Hematopoietic multipotent progenitor cell treated with erythropoietin and hydrocortisone succinate and interleukin-3 and kit ligand, for 15 days (in vitro differentiated cells): Measurements from ENCODE around the gene DNMBP.
"Not testable (repeated sequence)": the region's sequence is repeated elsewhere in the genome, so short reads cannot be mapped to it uniquely, and the experiment has no call there.

ENCODE experiments used
- DNase-seq: peaks from one replicate; pipeline ENCODE4 v3.0.0-alpha.2; 2015; ENCODE audit warnings: low spot score

DNMBP gene

DNA sequence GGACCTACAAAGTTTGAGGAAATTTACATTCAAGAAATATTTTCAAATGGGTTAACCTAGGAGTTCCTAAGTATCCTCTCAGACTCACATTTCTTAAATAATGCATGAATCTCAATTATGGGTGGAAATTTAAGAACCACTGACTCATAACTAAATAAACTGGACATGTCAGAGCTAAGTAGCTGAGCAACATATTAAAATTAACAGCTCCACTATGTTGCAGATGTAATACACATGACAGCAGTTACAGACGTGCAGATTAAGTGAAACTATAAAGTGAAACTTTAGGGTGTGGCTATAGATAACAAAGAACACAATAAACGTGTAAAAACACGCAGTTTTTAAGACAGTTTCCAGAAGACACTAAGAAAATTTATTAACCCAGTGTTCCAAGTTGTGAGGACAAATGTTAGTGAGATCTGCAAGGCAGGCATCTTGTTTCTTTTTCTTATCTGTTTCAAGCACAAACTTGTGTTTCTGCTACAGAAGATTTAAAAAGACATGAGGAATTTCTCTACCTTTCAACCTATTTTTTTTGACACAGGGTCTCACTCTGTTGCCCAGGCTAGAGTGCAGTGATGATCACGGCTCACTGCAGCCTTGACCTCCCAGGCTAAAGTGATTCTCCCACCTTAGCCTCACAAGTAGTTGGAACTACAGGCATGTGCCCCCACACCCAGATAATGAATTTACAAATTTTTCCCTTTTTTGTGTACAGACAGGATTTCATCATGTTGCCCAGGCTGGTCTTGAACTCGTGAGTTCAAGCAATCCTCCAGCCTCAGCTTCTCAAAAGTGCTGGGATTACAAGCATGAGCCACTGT lies 25.3 kb downstream of the DNMBP start:
- peak; percentile 10 for DNase-seq

DNA sequence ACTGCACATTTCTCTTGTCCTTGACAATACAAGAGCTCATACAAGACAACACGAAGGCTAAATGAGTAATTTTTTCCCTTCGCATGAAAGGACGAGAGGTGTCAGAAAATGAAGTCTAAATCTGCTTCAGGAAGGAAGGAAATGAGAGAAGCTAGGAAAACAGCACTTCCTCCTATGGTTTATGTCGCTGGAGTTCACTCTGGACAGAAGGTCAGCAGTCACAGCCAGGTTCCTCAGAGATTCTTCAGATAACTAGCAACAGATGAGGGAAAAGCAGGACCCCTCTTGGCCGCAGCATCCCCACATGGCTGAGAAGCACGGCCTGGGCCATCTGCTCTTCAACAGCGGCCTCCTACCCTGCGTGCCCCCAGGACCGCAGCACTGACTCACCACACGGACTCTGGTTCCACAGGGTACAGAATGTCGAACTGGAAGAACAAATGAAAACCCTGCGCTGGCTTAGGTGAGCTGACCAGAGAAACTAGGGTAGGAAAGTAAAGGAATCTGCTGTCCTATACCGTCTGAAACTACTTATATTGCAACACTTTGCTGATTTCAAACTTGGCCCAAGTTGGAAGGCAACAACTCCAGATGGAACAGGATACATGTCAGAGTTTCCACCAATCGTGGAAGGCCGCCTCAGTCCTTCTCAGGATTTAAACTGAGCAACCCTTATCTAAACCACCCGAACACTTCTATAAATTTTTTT lies 26.3 kb downstream of the DNMBP start:
- DNase-seq, result no peak

DNA sequence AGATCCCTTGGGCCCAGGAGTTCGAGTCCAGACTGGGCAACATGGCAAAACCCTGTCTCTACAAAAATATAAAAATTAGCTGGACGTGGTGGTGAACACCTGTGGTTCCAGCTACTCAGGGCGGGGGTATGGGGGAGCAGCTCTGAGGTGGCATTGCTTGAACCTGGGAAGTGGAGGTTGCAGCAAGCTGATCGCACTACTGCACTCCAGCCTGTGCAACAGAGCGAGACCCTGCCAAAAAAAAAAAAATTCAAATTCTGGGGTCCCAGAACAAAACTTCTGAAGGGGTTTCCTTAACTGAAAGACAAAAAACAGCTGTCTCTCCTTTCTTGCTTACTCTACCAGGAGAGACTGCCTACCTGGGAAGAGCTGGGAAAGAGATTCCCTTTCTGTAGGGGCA lies 27.0 kb downstream of the DNMBP start:
- no peak for DNase-seq

DNA sequence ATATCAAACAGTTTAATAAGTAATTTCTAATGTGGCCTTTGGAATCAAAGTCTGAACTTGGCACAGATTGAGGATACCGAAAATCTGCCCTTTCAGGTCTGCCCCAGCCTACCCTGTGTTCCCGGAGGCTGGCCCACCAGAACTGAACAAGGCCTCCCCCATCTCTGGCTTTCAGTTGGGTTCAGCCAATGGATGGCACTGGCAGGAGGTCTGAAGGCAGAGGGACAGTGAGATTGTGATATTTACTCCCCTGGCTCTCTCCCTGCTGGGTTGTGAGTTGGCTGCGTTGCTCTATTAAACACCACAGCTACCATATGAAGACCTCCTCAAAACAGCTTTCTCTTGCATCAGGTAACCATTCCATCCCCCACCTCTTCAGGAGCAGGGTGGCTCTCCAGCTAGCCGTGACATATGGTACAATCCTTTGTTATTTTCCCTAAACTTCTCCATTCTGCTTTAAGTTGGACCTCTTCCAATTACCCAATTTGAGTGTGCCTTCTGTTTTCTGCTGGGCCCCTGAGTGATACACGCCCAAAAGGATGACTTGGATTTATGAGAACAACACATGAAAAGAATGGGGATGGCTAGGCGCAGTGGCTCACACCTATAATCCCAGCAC lies 28.1 kb downstream of the DNMBP start:
- no peak for DNase-seq

DNA sequence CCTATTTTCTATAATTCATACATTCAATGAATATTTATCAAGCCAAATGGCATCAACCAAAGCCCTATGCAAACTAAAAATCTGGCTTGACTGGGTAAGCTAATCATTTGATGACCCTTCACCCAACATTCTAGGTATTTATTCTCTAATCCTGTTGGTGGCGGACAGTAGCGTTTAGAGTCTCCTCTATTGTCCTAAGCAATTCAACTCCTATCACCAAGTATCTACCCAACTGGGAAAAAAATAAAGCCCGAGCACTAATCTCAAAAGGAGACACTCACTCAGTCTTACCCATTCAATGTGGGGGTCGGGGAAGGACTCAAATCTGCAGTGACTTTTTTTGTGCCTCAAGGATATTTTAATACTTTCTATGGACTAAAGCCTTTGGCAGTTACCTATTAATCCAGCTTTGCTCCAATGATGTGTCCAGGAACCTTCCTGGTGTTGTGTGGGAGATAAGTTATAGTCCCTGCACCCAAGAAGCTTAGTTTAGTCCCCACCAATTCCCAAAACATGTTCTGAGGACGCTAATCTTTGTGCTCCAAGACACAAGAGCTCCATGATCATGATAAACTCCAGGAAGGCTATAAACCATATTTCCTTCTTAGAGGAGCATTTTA lies 30.6 kb downstream of the DNMBP start:
- DNase-seq, result no peak

DNA sequence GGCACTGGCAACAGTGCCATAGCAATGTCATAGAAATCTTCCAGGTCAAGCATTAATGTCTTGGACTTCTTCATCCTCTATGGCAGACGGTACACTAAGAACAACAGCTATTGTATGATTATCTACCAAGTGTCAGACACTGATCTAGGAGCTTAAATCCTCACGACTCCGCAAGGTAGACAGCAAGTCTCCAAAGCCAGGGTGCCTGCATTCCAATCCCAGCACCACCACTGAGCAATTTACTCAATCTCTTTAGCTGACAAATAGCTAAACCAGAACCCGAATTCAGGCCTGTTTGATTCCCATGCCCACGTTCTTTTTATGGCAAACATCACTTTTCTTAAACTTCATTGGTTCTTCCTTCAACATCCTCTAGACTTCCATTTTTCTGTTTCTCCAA lies 31.8 kb downstream of the DNMBP start:
- DNase-seq, result no peak

DNA sequence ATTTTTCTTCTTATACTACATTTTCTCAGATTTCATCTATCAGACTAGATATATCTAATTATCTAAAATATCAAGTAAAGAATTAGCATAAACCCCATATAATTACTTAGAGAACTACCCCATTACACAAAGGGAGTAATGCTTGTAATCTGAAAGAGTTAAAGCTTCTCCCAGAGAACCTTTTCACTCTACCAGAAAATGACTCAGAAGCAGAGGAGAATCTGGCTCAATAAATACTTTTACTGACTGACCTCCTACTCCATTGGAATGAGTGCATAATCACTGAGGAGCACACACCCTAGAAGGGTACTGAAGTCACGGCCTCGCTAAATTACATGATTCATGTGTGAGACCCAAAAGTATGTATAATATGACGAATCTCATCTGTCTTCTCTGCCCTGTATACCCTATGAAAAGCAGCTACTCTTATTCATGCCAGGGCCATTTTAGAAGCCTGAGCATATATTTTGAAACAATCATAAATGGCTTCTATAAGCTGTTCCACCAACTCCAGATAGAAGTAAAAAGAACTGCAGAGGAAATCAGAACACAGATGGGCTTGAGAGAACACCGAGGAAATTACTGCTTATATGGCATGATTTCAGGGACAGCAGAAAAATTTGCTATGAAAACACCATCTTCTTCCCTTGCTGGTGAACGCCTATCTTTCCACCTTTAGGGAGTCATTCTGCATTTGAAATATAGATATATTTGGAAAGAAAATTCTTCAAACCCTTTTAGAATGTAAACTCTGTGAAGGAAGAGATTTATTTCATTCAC lies 32.7 kb downstream of the DNMBP start:
- no peak for DNase-seq

DNA sequence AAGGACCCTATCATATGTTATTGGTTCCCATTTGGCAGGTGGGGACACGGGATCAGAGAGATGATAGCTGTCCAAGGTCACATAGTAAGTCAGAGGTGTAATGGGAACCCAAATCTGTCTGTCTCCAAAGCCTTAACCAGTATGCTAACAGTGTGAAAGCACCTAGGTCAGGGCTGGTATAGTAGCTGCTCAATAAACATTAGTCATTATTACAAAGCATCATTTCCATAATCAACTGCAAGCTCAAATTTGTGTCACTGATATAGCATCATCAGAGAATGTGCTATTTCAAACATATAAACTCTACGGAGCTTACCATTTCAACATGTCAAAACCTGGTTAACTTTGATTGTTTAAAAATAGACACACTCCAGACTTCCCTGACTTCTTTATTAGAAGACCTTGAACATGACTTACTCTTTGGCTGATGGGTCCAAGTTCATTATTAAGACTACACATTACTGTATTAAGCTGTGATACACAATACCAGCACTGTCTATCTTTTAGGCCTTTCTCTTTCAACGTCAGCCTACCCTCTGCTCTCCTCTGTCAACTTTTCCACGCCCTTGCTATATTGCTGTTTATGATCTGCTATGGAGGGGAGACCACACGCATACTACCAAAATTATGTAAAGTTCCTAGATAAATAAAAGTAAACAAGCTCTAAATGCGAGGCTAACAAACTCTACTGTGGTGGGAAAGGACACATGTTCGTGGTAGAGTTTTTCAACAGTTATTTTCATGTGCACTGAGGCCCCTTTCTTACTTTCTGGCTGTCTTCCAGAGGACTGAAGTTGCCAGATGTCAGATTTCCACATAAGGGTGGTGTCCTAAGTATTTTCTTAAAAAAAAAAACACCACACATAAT lies 33.6 kb downstream of the DNMBP start:
- DNase-seq, result no peak

DNA sequence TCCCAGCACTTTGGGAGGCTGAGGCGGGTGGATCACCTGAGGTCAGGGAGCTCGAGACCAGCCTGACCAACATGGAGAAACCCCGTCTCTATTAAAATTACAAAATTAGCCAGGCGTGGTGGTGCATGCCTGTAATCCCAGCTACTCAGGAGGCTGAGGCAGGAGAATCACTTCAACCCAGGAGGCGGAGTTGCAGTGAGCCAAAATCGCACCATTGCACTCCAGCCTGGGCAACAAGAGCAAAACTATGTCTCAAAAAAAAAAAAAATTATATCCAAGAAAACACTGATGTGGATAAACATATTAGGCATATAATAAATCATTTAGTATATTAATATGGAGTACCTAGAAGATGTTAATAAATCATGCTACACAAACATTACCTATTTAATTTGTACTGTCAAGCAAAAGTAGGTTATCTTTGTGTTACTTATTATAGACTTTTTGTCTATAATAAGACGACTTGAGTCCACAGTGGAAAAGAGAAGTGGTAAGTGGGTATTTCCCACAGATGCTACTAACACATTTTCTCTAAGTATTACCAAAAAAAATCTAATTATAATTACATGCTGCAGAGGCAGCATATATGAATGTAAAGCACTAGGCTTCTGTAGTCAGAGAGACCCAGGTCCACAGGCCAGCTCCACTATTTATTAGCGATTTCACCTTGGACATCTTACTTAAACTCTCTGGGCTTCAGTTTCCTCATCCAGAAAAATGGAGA lies 34.5 kb downstream of the DNMBP start:
- DNase-seq, result no peak

DNA sequence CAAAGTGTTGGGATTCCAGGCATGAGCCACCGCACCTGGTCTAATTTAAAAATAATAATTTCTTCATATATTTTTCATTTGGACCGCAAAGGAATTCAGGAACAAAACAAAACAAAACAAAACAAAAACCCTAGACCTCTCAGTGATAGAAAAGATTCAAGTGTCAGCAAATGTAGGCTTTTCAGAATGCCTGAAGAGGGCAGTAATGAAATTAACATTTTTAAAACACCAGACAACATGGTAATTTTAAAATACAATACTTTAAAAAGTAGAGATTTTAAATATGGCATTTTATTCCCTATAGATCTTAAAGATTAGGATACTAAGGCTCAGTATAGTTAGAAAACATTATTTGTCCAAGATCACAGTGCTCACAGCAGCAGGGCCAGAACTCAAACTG lies 36.6 kb downstream of the DNMBP start:
- no peak for DNase-seq

DNA sequence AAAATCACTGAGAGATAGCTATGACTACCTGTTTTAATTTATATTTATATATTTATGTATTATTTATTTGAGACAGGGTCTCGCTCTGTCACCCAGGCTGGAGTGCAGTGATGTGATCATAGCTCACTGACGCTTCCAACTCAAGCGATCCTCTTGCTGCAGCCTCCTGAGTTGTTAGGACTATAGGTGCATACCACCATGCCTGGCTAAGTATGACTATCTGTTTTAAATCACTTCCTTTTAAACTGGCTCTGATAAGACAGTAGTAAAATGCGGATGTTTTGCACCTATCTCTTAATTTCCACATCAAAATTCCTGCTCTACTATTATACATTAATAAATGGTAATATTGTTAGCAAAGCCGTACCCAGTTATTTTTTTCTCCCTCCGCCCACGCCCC lies 41.8 kb downstream of the DNMBP start:
- no peak for DNase-seq

DNA sequence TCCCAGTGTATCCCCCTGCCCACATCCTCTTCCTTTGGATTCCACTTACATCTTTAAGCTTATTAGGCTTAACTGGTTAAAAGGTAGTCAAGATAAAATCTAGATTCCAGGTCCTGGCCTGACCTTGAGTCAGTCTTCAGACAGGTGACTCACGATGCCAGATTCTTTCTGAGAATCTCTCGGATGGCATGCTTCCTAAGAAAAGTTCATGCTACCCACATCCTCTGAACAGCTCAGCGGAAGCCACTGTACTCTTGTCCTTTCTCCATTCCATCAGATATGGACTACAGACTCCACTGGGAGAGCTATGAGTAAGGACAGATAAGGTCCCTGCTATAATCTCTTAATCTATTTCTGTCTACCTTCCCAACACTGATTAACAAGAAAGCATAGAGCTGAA lies 43.4 kb downstream of the DNMBP start:
- no peak for DNase-seq

DNA sequence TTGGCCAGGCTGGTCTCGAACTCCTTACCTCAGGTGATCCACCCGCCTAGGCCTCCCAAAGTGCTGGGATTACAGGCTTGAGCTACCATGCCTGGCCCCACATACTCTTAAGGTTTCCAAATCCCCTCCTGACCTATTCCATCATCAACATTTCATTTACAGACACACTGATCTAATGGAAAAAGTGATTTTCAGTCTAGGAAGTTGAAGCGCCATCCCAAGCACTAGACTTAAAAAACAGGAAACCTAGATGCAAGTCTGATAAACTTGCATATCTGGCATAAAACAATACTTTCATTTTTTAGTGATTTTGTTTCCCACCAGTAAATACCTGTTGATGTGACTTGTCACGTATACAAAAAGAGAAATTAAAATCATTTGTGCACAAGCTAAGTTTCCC lies 44.0 kb downstream of the DNMBP start:
- DNase-seq, result no peak

DNA sequence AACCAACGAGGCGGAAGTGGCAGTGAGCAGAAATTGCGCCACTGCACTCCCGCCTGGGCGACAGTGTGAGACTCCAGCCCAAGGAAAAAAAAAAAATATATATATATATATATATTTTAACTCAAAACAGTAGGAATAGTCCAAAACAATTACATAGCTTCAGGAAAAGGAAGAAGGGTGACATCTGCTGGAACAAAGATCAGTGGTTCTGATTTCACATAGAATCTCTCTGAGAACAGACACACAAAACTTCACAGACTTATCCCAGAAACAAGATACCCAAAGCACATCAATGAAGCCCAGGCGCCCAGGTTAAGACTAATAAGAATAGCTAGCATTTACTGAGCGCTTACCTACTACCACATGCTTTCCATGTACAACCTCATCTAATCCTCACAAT lies 45.0 kb downstream of the DNMBP start:
- DNase-seq, result no peak

DNA sequence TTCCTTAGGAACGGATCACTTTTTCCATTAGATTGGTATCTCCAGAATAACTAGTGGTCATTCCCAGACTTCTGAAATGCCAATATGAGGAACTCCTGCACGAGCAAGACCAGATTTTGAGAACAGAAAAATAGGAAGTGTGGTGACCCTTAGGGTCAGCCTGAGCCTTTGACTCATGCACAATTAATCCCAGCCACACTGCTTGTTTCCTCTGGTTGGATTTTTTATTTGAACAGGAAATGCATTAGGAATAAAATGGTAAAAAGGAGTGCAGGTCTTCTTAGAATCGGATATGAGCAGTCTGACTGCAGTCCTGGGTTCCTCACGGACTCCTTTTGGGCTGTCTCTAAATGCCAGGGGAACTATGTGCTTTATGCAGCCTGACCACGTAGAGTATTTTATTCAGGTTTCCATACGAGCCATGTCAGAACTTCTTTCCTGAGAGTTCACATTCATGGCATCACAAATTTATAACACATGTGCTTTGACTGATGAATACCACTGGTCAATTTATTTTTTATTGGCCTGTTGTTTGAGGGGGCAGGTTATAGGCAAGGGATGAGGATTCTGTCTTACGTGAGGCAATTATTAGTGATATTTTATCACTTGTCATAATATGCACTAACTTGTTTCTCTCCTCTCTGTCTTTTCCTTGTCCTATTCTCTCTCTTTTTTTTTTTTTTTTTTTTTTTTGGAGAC lies 46.1 kb downstream of the DNMBP start:
- not testable (repeated sequence) for DNase-seq

DNA sequence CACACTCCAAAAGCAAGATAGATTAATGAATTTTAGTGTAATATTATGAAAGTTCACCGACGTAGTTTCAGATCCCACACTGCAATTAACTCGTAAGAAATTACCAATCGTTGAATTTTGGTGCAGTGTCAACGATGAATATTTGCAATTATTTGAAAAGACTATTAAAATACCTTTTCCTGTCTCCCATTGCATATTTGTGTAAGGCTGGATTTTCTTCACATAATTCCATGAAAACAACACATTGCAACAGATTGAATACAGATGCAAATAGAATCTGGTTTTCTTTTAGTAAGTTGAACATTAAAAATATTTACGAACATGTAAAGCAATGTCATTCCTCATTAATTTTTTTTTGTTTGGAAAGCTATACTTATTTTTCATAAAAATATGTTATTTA lies 50.9 kb downstream of the DNMBP start:
- no peak for DNase-seq

DNA sequence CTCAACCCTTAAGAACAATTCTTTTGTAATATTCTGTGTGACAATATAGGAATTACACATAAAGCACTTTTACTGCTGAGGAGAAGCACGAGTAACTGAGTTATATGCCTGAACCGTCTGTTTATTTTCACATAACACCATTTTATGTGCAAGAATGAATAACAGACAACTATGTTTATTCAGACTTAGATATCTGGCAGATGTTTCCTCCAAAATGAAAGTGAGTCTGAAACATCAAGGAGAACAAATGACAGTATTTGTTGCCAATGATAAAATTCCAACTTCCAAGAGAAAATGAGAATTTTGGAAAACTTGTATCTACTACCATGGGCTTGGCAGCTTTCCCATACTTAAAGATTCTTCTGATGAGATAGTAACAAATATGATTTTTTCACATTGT lies 51.4 kb downstream of the DNMBP start:
- DNase-seq, result no peak

DNA sequence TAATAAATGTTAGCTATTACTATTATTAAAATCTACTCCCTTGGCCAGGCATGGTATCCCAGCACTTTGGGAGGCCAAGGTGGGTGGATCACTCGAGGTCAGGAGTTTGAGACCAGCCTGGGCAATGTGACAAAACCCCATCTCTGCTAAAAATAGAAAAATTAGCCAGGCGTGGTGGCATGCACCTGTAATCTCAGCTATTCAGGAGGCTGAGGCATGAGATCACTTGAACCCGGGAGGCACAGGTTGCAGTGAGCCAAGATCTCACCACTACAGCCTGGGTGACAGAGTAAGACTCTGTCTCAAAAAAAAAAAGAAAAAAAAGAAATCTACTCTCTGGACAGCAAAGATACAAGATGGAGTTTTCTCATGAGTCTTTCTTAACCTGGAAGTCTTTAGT lies 56.2 kb downstream of the DNMBP start:
- not testable (repeated sequence) for DNase-seq

DNA sequence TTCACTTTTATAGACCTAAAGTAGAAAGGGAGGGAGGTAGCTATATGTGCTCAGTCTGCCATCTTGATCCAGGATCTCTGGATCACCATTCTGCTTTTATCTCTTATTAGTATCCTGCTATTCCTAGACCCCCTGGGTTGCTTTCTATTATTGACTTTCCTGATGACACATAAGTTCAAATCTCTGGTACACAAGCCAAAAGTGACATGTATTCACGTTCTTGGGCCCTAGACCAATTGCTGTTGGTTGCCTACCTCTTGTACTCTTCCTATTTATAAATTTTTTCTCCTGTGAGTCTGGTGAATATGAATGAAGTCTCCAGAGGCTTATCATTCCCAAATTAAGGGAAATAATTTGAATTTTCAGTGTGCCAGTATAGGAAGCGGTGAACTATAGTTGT lies 56.9 kb downstream of the DNMBP start:
- DNase-seq, result no peak

DNA sequence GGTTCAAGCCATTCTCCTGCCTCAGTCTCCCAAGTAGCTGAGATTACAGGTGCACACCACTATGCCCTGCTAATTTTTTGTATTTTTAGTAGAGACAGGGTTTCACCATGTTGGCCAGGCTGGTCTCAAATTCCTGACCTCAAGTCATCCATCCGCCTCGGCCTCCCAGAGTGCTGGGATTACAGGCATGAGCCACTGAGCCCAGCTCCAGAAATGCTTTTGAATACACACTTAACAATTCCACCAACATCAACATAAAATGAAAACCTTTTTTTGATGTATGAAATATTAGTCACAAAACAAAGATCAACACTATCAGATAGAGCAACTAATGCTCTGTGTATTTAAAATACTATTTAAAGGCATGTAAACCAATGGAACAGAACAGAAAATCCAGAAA lies 63.7 kb downstream of the DNMBP start:
- not testable (repeated sequence) for DNase-seq
